Gastroesophageal sphincter (tissue), 3 donors: ENCODE data around the gene ENOX1.

Source experiments
- CTCF ChIP-seq, 4 experiments: fragments of 200-600 bp in 2 of 4; fragments of 450-650 bp in 2 of 4; sonication (generic) in 1 of 4; IDR thresholded peaks; one replicate each; pipeline ENCODE4 v1.5.1; 2017 to 2019; ENCODE audit warnings: antibody characterized with exemption in 4 of 4, mild to moderate bottlenecking in 2 of 4, moderate library complexity in 2 of 4
- EP300 ChIP-seq: sonication (generic); formaldehyde crosslinking; IDR thresholded peaks from one replicate; pipeline ENCODE4 v1.6.1; 2017; ENCODE audit warnings: antibody characterized with exemption, mild to moderate bottlenecking

DNA sequence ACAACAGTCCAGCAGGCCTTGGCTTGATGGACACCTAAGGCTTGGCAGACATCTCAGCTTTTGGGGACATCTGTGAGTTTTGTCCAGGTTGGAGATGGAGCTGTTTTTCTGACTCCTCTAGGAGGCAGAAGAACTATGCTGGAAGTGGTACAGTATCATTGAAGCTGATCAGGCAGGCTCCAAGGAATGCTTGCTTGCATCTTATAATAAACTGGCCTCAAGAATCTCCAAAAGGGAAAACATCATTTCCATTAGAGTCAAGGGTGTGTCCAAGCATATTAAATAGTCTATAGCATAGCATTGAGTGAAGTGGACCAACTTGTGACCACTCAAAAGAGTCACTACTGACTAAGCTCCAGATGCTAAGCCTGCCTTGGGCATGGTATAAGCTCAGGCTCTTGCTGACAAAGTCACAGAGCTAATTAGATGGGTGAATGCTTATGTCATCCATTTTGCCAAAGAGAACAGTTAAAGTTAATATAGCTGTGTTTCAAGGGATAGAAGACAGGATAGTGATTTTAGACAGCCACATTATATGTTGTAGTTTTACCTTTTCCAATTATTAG, 547.4 kb downstream of the ENOX1 start:
- TF ChIP-seq CTCF (IDR thresholded peaks at IDR 0.05) (no peak), EP300 (no peak)
